GM19025 (cell line): ENCODE results near the gene NAB2.
"Not testable (repeated sequence)": the region's sequence is repeated elsewhere in the genome, so short reads cannot be mapped to it uniquely, and the experiment has no call there.

Experiments used
- ATAC-seq: cut with Tn5 transposase; IDR thresholded peaks from one replicate; pipeline ENCODE4 v1.9.1; 2021; ENCODE audit warnings: mild to moderate bottlenecking, low read depth, moderate library complexity; ENCODE audit not compliant: unreplicated experiment

The NAB2 gene, protein sequence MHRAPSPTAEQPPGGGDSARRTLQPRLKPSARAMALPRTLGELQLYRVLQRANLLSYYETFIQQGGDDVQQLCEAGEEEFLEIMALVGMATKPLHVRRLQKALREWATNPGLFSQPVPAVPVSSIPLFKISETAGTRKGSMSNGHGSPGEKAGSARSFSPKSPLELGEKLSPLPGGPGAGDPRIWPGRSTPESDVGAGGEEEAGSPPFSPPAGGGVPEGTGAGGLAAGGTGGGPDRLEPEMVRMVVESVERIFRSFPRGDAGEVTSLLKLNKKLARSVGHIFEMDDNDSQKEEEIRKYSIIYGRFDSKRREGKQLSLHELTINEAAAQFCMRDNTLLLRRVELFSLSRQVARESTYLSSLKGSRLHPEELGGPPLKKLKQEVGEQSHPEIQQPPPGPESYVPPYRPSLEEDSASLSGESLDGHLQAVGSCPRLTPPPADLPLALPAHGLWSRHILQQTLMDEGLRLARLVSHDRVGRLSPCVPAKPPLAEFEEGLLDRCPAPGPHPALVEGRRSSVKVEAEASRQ

DNA sequence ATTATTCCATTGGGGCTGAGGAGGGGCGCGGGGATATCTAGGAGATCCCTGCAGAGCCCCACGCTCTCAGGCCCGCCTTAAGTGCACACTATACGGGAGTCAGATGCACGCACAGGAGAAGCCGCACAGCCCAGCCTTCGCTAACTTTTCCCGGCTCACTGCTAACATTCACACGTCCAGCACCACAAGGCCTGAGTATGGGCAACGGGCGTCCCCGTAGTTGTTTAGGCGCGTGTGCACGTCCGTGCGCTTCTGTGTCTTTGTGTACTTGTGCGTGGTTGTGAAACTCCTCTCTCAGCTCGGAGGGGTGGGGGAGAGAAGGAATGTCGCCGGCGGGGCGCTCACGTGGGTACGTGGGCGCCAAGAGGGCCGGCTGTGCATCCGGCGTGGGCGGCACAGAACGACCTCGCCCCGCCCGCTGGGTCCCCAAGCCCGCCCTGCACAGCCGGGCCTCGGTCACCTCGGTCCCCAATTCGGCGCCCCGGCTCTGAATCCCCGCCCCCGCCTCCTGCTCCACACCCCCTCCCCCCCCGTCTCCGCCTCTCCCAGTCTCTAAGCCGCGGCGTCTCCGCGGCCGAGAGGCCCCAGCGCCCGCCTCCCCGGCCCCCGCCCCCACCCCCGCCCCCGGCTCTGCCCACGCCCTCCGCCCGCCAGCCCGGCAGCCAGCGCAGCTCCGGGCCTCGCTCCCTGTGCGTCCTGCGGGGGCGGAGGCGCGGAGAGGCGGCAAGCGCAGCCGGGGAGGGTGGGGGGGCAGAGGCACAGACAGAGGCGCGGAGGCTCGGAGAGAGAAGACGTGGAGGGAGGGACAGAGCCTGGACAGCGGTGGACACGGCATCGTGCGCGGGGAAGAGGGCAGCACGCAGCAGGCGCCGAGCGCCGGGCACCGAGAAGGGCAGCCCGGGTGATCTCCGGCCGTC is at the start of gene NAB2:
Gene NAB2, plus strand, starts transcription at position 761 of the 917 bp plus-strand sequence. CDS start 158 bp downstream, outside the sequence.
- peak; percentile 59 for ATAC-seq

DNA sequence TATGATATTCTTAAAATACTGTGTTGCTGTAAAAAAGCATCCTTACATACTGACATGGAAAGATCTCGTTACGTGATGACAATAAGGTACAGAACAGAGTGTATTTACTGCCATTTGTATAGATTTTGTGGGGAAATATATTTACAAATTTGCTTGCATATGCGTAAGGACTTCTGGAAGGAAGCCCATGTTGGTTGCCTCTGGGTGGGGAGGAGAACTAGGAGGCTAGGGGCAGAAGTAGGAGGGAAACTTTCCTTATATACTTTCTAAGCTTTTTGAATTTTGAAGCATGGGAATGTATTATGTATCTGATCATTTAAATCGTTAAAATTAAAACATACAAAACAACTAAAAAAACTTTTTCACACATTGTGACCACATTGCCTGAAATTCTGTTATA is 48.7 kb upstream of the NAB2 start:
- no peak for ATAC-seq

DNA sequence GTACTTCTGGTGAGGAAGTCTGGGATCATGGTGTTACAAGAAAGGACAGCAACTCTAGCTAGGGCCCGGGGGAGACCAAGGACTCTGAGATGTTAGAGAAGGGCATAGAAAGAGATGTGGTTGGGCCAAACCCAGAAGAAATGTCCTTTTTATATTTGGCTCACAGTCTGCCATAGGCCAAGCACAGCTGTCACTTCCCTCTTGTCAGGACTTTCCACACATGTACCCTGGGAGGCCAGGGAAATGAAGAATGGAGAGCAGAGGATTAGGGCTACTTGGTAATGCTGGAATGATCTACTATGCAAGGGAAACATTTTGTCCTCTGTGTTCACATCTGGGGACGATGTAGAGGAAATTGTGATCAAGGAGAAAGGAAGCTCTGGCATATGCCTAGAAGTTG is 48.2 kb upstream of the NAB2 start:
- no peak for ATAC-seq

DNA sequence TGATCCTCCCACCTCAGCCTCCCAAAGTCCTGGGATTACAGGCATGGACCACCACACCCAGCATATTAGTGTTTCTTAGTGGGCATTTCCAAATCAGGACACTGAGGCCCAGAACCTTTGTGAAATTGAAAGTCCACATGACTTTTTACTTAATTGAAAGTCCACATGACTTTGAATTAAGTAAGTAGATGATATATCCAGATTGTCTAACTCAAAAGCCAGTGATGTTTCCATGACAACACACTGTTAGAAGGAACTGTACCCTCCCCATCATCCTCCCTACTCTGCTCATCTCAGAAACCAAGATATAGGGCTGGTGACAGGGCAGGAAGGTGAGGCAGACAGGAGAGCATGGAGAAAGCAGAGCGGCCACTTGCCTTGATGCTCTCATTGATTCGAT is 46.2 kb upstream of the NAB2 start:
- ATAC-seq, result no peak

DNA sequence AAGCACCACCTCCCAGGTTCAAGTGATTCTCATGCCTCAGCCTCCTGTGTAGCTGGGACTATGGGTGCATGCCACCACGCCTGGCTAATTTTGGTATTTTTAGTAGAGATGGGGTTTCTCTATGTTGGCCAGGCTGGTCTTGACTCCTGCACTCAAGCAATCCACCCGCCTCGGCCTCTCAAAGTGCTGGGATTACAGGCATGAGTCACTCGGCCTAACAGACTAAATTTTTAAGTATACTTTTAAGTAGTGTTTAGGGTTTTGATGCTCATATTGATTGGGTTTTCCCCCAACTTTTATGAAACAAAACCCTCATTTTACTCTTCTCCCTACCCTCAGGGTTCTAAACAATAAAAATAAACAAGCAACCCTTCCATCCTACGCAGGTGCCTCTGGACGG is 44.4 kb upstream of the NAB2 start:
- no peak for ATAC-seq

DNA sequence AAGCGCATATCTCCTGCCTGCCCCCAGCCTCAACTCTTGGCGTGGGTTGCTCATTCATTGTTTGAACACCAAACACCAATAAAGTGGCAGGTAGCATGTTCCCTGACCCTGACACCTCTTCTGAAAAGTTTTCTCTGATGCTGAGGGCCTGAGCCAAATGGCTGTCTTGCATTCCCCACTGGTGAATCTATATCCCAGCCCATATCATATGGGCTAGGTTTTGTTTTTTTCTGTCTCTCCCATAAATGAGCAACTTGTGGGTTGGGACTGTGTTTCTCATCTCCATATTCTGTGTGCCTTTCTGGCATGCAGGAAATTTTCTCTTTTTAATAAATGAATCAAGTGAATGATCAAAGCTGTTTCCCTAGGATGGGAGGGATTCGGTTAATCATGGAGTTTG is 44.0 kb upstream of the NAB2 start:
- ATAC-seq, result no peak

DNA sequence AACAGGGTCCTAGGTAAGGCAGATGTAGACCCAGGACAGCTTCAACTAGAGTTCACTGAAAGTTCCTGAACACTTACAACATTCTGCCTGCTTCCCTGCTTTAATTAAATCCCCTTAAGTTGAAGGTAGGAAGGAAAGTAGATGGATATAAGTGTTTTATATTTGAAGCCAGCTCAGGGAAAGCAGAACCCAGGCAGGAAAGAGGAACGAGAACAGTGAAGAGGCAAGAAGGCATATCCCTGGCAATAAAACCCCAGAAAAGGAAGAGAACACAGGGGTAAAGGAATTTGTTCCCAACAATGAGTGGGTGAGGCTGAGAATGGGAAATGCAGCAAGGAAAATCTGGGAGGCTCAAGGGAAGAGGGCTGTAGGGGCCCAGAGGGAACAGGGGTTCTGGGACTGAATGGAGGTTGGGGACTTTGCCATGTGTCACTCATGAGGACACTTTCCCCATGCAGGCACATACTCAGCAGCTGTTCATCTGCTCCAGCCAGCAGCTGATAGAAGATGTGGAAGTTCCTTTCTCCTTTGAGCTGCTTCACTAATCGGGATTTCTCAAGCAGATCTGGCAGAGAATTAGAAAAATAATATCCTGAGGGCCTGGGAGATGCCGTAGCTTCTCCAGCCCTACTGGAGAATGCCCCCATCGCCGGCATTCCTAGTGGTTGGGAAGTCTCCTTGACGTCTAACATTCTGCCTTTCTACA is 42.7 kb upstream of the NAB2 start:
- ATAC-seq, result no peak

DNA sequence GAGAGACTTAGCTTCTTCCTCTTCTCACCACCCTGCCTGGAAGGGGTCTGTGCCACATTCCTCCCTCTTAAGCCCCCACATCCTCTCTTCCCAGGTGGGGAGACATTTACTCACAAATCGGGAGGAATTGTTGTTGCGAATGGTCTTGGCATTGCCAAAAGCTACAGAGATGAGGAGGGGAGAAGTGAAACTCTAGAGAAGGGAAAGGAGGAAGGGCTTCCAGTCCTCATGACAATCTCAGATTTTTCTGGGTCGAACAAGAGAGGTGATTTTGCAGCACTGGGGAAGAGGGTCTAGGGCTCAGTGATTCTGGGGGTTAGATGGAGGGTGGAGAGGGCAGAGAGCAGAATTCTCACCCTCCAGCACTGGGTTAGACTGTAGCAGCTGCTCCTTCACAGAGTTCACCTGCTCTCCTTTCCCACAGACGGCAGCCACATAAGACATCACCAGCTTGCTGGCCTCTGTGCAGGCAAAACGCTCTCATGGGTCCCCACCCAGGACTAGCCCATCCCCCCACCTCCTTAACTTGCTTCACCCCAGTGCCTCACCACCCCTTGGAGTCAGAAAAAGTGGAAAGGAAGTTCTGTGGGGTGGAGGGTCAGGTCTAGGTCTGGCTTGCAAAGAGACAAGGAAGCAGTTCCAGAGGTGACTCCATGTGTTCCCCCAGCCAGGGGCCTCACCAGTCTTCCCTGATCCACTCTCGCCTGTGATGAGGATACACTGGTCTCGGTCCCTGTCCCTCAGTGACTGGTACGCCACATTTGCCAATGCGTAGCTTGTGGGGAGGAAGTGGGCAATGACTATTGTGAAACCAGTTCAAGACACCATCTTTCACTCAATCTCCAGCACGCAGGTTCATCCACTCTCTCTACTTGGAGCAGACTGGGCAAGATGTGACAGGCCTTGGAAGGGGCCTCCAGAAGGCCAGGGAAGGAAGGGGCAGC is 41.7 kb upstream of the NAB2 start:
- no peak for ATAC-seq

DNA sequence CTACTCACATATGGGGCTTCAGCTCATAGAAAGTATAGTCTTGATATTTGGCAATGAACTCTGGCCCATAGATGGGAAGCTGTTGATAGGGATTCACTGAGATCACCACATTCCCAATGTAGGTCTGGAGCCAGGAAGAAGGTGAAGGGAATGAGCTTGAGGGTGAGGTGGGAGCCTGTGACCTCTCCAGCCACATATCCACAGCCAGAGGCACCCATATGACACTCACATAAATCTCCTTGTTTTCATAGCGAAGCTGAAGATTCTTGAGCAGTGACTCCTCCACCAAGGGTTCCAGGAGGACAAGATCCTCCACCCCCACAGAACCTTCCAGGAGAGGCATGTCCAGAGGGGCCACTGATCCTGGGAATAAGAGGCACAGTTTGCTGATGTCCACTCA is 40.9 kb upstream of the NAB2 start:
- no peak for ATAC-seq

DNA sequence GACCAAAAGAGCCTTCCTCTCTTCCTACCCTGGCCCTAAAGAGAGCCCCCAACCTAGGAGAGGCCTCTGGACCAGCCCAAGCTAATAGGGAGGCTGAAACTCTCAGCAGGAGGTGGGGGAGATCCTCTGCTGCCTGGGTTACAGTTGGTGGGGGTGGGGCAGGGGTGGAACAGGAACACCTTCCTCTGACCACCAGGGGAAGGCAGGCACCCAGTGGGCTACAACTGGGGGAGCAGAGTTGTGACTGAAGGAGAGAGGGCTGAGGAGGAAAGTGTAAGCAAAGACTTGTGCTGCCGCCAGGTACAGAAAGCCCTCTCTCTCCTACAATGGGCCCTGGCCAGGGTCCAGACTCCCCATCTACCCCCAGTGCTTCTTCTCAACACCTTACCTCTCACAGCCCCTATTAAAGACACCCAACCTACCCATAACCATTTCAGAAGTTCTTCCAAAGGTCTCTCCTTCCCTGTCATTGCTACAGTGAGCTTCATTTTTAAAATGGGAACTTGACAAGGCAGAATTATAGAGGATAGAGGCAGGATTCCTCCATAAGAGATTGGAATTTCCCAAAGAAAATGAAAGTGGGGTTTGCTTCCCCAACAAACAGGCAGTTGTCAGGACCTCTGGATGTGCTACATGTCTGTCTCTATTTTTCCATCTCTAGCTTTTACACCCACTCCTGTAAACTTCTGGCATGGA is 40.3 kb upstream of the NAB2 start:
- no peak for ATAC-seq

DNA sequence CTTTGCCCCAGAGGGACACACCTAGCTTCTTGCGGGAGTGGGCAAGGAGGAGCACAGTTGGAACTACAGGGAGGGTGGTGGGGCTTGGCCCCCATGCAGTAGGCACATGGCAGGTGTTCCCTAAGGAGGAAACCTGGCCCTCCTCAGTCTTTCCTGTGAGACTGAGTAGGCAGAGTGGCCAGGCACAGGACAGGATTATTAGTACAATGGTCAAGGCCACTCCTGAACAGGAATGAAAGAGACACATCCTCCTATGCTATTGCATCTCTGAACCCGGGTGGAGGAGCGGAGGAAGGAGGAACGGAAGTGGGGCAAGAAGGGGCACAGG is 39.8 kb upstream of the NAB2 start:
- ATAC-seq, result no peak

DNA sequence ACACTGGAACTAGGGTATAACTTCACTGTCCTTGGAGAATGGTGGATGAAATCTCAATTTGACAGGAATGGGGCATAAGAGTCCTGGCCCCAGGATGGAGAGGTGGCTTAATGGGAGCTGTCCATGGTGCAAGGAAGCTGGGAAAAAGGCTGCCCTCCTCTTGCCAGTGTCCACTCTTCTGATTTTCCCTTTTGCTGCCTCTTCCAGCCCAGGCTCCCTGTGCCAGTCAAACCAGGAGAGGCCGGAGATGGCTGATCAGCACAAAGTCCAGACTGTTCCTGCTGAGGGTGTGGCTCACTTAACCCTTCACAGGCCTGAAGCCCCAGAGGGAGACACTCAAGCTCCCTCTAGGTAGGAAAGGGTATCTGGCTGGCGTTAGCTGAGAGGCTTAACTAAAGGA is 39.0 kb upstream of the NAB2 start, which contains the start of gene MYO1A:
Gene MYO1A, minus strand, starts transcription at position 240 of the 400 bp plus-strand sequence. CDS start 1,806 bp downstream, outside the sequence.
- ATAC-seq, result no peak

DNA sequence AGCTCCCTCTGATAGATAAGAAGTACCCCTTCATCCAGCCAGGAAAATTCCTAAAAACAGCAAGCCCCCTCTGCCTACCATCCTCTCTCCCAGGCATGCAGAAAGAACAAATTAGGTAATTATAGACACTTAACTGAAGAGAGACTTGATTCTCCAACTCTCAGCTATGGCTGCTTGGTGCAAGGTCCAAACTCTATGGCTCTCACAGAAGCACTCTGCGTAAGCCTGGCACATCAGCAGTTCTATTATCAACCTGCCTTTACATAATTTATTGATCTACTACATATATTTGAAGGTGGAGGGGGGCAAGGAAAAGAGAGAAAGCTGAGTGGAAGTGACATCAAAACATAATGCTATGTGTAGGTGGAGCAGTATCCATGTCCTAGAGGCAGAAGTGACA is 37.9 kb upstream of the NAB2 start:
- ATAC-seq, result no peak

DNA sequence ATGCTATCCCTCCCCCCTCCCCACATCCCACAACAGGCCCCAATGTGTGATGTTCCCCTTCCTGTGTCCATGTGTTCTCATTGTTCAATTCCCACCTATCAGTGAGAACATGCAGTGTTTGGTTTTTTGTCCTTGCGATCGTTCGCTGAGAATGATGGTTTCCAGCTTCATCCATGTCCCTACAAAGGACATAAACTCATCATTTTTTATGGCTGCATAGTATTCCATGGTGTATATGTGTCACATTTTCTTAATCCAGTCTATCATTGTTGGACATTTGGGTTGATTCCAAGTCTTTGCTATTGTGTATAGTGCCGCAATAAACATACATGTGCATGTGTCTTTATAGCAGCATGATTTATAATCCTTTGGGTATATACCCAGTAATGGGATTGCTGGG is 35.8 kb upstream of the NAB2 start:
- not testable (repeated sequence) for ATAC-seq

DNA sequence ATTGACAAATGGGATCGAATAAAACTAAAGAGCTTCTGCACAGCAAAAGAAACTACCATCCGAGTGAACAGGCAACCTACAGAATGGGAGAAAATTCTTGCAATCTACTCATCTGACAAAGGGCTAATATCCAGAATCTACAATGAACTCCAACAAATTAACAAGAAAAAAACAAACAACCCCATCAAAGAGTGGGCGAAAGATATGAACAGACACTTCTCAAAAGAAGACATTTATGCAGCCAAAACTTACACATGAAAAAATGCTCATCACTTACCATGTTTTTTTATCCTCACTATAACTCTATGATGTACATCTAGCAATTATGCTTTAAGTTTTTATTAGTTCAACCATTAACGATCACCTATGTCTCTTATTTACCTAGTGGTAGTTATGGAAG is 35.0 kb upstream of the NAB2 start:
- ATAC-seq, result not testable (repeated sequence)

DNA sequence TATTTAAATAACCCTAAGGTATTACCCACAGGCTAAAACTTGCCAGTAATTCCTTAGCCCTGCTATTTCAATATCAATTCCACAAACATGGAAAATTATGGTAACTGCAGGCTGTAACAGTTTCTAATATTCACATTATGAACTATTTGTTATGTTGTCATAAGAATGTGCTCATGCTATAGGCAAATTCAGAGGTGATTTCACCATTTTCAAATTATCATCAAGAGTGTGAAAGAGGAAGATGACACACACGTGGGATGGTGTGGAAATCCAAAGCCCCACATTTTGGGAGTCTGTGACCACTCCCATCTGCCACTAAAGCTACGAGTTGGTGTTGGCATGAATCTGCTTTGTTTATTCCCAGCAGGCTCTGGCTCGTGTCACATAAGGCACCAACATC is 33.1 kb upstream of the NAB2 start:
- no peak for ATAC-seq

DNA sequence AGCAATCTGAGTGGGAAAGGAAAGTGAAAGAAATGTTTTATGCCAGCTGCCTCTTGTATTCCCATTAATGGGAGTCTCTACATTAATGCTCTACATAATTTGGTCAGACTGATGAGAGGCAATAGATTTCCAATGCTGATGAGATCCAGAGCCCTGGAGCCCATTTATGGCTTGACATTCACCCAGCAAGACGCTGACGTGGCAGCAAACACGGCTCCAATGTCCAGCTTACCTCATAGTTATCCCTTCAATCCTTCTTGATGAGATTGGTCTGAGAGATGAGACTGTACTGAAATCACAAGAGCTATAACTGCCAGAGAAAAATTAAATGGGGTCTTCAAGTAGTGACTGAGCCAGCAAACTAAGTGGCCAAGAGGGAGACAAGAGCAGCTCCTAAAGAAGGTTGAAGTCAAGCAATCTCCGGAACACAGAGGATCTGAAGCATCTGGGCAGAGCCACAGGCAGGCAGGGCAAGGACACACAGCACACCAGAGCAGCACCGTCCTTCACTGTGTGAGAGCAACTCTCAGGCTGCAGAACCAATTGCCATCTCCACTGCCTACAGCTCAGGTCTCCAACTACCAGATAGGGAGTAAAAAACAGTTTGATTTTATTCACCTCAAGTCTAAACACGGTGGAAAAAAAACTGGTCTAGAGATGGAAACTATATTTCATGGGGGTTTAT is 31.7 kb upstream of the NAB2 start:
- ATAC-seq, result no peak

DNA sequence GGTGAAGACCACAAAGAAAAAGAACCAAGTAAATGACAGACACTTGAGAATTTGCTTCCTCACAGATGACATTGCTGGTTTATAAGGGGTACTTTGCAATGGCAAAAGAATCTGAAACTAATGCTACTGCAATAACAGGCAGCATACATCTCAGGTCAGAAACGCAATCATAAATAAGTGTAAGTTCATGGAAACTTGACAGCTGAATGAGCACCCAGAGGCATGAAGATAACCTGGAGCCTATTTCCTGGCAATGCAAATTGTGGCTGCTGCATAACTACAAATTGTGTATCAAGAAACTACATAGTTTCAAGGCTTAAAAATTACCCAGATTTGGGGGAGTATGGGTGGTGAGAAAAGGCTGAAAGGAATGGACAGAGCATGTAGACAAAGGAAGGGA is 30.5 kb upstream of the NAB2 start:
- ATAC-seq, result no peak
